COLO829 (cell line): ENCODE results near the gene AOPEP.

Experiments used
- DNase-seq: peaks from one replicate; pipeline ENCODE4 v3.0.0; 2012; ENCODE audit warnings: low spot score

The AOPEP gene

GRCh38 chr9:94794476-94795167, 68.1 kb downstream of the AOPEP start:
- no peak for DNase-seq

GRCh38 chr9:94796687-94797086, 70.2 kb downstream of the AOPEP start:
- DNase-seq = no peak

DNA sequence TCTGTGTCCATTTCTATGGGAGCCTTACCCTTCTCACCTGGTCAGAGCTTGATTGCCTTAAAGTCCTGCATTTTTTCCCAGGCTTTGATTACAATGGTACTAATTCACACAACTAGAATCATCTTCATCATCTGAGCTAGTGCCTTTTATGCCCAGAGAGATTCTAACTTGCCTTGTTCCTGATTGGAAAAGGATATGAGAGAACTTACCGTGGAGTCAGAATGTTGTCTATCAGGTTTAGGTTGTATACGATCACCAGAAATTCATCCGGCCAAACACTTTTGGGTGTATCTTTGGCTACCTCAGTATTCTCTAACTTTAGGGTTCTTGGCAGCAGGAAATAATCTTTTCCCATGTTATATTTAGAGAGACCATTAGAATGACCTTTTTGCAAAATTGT, 71.7 kb downstream of the AOPEP start:
- no peak for DNase-seq

- no peak for DNase-seq
Measured at GRCh38 chr9:94798708-94799107, 72.2 kb downstream of the AOPEP start.

DNA sequence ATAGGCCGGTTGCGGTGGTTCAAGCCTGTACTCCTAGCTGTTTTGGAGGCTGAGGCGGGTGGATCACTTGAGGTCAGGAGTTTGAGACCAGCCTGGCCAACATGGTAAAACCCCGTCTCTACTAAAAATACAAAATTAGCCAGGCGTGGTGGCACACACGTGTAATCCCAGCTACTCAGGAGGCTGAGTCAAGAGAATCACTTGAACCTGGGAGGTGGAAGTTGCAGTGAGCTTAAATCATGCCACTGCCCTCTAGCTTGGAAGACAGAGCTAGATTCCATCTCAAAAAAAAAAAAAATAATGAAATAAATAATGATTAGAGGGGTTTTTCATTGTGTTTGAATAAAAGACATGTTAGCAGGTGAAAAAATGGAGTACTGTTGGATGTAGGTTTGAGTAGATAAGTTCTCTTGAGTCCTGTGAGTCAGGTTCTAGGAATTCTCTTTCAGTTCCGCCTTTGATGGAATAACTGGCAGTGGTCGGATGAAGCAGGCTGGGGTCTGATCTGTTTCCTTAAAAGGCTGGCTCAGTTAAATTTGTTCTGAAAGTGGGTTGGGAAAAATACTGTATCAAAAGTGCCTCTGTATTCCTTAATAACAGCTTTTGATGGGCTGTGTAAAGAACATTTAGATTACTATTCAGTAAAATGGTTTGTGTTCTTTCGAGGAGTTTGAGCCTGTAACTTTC, 73.2 kb downstream of the AOPEP start:
- peak; percentile 93 for DNase-seq

GRCh38 chr9:94800424-94801117, 74.1 kb downstream of the AOPEP start:
- DNase-seq = peak; percentile 46

DNA sequence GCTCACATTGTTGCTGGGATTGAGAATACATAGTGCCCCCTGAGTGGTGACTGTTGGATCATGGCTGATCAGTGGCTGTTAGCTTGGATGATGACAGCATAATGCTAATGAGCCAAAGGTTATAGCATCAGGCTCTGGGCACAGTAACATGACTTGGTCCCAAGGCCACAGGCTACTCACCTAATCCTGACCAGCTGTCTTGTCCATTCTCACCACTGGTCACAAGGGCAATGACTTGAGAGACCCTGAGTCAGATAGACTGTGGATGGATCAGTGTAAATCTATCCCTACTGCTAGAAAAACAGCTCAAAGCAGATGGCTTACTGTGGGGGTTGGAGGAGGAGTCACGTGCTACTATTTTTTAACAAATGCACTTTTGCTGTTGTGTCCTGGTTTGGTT, 74.7 kb downstream of the AOPEP start:
- DNase-seq = no peak

GRCh38 chr9:94801681-94802080, 75.2 kb downstream of the AOPEP start:
- no peak for DNase-seq

- no peak for DNase-seq
Measured at GRCh38 chr9:94802251-94802650, 75.8 kb downstream of the AOPEP start.

DNA sequence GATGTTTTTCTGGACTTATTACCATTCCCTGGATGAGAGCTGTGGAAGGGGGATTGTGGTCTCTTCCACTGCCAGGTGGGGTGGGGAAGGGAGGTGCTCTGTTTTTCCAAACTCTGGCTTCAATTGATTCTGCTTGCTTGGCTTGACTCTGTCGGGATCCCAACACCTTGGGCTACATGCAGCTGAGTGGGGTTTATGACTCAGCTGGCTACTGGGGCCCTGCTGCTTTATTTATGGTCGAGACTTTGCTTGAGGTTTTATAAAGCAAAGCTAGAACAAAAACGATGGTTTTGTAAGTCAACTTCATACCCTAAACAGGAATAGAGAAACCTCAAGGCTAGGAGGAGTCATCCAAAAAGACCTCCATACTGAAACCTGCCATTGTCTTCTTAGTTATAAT, 76.3 kb downstream of the AOPEP start:
- no peak for DNase-seq

GRCh38 chr9:94804316-94804715, 77.8 kb downstream of the AOPEP start:
- DNase-seq = no peak

GRCh38 chr9:94805051-94805489, 78.6 kb downstream of the AOPEP start:
- no peak for DNase-seq

- peak; percentile 98 for DNase-seq
Measured at GRCh38 chr9:94805585-94805984, 79.1 kb downstream of the AOPEP start.

DNA sequence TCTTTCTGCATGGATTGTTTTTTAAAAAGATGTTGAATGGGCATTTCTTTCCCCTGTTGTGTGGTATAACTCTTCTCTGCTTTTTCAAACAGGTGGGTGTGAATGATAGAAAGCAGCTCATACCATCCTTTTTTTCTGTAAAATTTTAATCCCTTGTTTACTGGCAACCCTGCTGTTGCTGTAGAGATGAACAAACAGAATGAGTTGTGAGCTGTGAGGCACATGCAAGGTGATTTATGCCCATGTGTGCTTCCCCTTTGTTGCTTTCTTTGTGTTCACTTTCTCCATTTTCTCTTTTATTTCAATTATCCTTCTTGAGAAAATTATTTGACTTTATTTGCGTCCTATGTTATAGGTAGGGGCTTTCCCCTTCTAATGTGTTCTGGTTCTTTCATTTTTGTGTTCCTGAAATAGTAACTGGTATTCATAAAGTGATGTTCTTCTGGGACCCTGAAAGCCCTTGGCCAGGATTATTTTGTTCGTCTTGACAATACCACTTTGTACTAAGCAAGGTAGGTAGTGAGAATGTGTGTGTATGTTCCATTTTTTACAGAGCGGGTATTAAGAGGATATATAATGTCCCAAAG, 79.9 kb downstream of the AOPEP start:
- DNase-seq = peak; percentile 37

DNA sequence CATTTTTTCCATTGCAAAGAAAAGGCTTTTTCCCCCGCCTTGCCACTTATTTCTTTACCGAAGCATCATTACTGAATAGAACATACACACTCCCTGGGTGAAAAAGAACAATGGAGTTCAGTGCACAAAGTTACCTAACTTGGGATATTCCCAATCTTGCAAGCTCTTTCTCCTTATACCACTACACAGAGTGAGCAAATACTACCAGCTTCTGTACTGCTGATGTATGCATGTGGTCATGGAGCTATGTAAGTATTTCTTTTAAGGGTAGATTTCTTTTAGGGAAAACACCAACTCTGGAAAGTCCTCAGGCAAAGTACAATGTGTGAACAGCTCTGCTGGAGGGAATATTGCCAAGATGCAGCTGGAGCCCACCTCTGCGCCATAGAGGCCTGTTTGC, 81.1 kb downstream of the AOPEP start:
- no peak for DNase-seq

GRCh38 chr9:94808926-94809700, 82.6 kb downstream of the AOPEP start:
- no peak for DNase-seq

DNA sequence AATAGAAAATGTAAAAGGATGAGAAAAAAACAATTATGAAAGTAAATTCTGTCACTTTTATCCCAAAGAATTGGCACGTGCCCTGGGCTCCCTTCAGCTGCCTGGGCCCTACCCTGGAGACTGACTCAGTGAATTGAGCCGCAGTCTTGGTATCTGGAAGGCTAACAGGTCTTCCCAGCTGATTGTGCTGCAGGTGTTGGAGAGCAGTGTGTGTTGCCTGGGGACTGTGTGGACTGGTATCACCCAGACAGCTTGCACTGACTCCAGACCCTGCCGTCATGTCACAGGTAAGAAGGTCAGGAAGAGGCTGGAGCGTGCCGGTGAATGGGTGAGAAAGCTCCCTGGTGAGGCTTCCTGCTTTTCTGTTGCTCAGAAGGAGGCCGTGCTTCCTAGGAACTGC, 83.3 kb downstream of the AOPEP start:
- DNase-seq = no peak

- no peak for DNase-seq
Measured at GRCh38 chr9:94811074-94811473, 84.6 kb downstream of the AOPEP start.

DNA sequence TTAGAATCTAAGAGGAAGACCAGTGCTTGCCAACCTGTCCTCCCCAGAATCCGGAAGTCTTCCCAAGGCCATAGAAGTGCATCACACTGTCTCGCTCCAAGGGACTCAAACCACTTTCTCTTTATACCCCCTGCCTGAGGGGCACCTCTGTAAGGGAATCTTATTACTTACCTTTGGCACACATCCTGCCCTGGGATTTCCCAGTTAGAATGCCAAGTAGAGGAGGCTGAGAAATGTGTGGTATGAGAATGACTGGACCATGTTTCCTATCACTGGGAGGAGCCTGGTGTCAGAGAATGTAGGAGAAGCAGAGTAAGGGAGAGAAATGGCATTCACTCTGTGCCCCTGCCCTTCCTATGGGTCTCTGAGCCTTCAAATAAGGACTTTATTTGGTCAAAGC, 85.8 kb downstream of the AOPEP start:
- DNase-seq = no peak

- DNase-seq = no peak
Measured at GRCh38 chr9:94813379-94813778, 86.9 kb downstream of the AOPEP start.

DNA sequence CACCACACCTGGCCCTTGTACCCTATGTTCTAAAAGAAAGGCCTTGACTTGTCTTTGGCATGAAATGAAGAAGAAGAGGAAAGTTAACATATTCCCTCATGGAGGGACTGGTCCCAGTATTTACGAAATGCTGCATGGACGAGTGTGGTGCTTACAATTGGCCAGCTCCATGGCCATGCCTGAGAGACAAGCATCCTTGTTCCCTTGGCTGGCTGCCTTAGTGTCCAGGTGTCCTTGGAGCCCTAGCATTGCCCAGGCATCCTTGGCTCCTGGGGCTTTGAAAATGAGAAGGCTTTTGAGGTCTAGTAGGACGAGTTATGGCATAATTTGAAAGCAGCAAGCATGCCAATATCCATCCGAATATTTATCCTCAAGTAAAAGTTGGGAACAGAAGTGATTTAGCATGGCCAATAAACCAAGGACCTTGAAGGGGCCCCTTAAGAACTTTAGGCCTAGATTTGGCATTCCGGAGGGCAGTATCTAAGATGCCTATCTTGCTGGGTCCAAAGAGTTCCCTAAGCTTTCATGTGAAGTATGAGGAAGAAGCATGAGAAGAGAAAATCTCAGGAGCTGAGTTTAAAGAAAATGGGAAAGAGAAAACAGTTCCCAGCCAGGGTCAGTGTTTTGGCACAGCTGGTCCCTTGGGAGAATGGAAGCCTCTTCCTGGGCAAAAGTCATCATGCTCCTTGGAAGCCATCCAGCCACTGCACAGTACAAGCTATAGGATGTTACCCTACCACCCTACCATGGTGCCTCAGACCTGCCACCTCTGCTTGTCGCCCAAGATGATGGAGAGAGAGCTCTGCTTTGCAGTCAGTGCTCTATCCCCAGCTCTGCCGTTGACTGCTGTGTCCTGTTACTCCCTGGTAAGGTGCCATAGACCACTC, 91.0 kb downstream of the AOPEP start:
- DNase-seq = no peak
